Stimulated activated CD8-positive, alpha-beta memory T cell treated with anti-CD3 and anti-CD28 coated beads, Interleukin-4, amount 100 ng/mL, for 4 hours (primary cell): ENCODE data around the gene VPS26A.
A peak's percentile ranks its signal among the peaks of the same experiment; 100 is the strongest.

Source experiments
- DNase-seq, 2 donors: peaks; one replicate each; pipeline ENCODE4 v3.0.0-alpha.2; 2020; ENCODE audit warnings: low read depth in 2 of 2, low spot score in 1 of 2

The VPS26A gene

GRCh38 chr10:69123747-69124562 lies at the start of gene VPS26A:
TSS of gene VPS26A (plus strand) at chr10:69124178. CDS start at chr10:69124278, 100 bp downstream.
- DNase-seq = peak; percentile 97 to 98

- no peak for DNase-seq
Observed at GRCh38 chr10:69074532-69074931, 49.4 kb upstream of the VPS26A start.

- no peak for DNase-seq
Observed at GRCh38 chr10:69075431-69075830, 48.5 kb upstream of the VPS26A start.

- no peak for DNase-seq
Observed at GRCh38 chr10:69078311-69078710, 45.7 kb upstream of the VPS26A start.

GRCh38 chr10:69080226-69080625 lies 43.8 kb upstream of the VPS26A start:
- no peak for DNase-seq

- no peak for DNase-seq
Observed at GRCh38 chr10:69086001-69086509, 37.9 kb upstream of the VPS26A start.

- DNase-seq = peak; percentile 49 to 56
Observed at GRCh38 chr10:69087590-69088470, 36.1 kb upstream of the VPS26A start, which contains the start of gene SRGN. TSS of gene SRGN (plus strand) at chr10:69088103. CDS start at chr10:69088158, 55 bp downstream.

- DNase-seq = no peak
Observed at GRCh38 chr10:69088471-69088769, 35.6 kb upstream of the VPS26A start.

- DNase-seq = no peak
Observed at GRCh38 chr10:69088801-69089501, 35.0 kb upstream of the VPS26A start.

- peak in 1 of 2 donors; percentile 60 for DNase-seq
Observed at GRCh38 chr10:69089638-69090599, 34.1 kb upstream of the VPS26A start.

- DNase-seq = no peak
Observed at GRCh38 chr10:69090685-69091084, 33.3 kb upstream of the VPS26A start.

GRCh38 chr10:69091143-69091651 lies 32.8 kb upstream of the VPS26A start:
- DNase-seq = no peak

GRCh38 chr10:69092959-69093850 lies 30.8 kb upstream of the VPS26A start:
- peak; percentile 62 to 69 for DNase-seq

- no peak for DNase-seq
Observed at GRCh38 chr10:69093933-69094332, 30.0 kb upstream of the VPS26A start.

- DNase-seq = no peak
Observed at GRCh38 chr10:69096045-69096444, 27.9 kb upstream of the VPS26A start.

GRCh38 chr10:69097729-69098128 lies 26.2 kb upstream of the VPS26A start:
- DNase-seq = no peak

GRCh38 chr10:69100136-69100872 lies 23.7 kb upstream of the VPS26A start:
- no peak for DNase-seq

- DNase-seq = no peak
Observed at GRCh38 chr10:69101451-69102095, 22.4 kb upstream of the VPS26A start.
